ENCODE data around the gene UBE2V1. TPM values are rescaled to one million over a fixed set of nuclear protein-coding genes. Genes with fewer than 3 reads are reported as not detected.

Gene UBE2V1
- total RNA-seq, 2 experiments from 2014 or later, result 57.3 to 143 TPM

DNA sequence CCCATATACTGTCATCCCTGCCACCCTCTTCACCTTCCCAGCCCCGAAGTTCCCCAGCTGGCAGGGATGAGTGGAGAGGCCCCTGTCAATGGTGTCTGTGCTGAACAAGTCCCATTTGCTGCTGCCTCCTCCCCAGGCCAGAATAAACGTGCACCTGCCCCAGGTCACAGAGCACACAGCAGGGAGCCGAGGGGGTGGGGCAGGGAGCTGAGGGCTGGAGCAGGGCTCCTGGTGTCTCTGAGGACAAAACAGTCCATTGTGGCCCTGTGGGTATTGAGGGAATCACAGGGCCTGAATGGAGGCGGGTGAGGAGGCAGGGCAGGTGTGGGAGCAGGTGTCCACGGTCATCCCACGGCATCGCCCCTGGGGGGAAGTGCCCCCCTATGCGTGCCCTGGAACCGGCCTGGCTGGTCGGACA lies 74.4 kb downstream of the UBE2V1 start:
- intact Hi-C loops (cut with micrococcal nuclease; ENCODE audit: unreplicated experiment), result no loop called here
- Histone ChIP-seq H3K4me2 (ENCODE audit: low read length) (no peak overlapping the region), H3K36me3 (ENCODE audit: insufficient read depth, low read length) (no peaks in the 10 kb centered on the region), H3K4me3 (ENCODE audit: low read depth, low read length, poor library complexity, severe bottlenecking) (no peak overlapping the region), H3K4me1 (ENCODE audit: insufficient read depth, low read length, poor library complexity, severe bottlenecking) (peaks cover 36% of the 10 kb centered on the region), H3K79me2 (ENCODE audit: insufficient read depth, low read depth, low read length) (no peaks in the 10 kb centered on the region), H3K27ac (ENCODE audit: low read depth, low read length, poor library complexity, severe bottlenecking) (no peak overlapping the region), H3K9me3 (ENCODE audit: low read length) (no peaks in the 10 kb centered on the region), H3K9me2 (ENCODE audit: insufficient read depth, low read length) (no peaks in the 10 kb centered on the region), H2AFZ (ENCODE audit: low read length) (no peak overlapping the region), H4K20me1 (ENCODE audit: insufficient read depth, low read length) (no peaks in the 10 kb centered on the region)
- CTCF ChIA-PET (ENCODE audit: unreplicated experiment), result no interaction called here
- no peak for DNase-seq (ENCODE audit: low spot score)
- BruUV-seq (replicated peaks), result no TSS peak
- no peak for TF ChIP-seq EZH2phosphoT487 (IDR thresholded peaks at IDR 0.05; ENCODE audit: borderline replicate concordance, low read depth, low read length)
- TF ChIP-seq, protein P1, sequence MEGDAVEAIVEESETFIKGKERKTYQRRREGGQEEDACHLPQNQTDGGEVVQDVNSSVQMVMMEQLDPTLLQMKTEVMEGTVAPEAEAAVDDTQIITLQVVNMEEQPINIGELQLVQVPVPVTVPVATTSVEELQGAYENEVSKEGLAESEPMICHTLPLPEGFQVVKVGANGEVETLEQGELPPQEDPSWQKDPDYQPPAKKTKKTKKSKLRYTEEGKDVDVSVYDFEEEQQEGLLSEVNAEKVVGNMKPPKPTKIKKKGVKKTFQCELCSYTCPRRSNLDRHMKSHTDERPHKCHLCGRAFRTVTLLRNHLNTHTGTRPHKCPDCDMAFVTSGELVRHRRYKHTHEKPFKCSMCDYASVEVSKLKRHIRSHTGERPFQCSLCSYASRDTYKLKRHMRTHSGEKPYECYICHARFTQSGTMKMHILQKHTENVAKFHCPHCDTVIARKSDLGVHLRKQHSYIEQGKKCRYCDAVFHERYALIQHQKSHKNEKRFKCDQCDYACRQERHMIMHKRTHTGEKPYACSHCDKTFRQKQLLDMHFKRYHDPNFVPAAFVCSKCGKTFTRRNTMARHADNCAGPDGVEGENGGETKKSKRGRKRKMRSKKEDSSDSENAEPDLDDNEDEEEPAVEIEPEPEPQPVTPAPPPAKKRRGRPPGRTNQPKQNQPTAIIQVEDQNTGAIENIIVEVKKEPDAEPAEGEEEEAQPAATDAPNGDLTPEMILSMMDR (conservative IDR thresholded peaks at IDR 0.05; ENCODE audit: low read length), result no peak
- POLR2A ChIA-PET, result no interaction called here

DNA sequence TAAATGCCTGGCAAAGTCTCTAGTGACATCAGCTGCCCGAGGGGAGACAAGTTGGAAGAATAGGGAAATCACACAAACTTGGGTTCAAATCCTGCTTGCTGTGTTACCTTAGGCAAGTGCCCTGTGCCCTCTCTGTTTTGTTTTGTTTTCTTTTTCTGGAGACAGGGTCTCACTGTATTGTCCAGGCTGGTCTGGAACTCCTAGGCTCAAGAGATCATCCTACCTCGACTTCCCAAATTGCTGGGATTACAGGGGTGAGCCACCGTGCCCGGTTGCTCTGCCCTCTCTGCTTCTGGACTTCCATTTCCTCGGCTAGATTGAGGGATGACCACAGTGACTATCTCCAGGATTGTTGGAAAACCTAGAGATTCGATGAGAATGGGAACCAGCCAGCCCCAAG lies 74.8 kb downstream of the UBE2V1 start:
- no peaks in the 10 kb centered on the region for H4K20me1 ChIP-seq (ENCODE audit: insufficient read depth, low read length)
- ChIA-PET POLR2A (interaction anchor here (0.7 kb wide), 1 partner anchor 36 kb away, joined by 3 read pairs; no protein-coding TSS in a partner anchor), CTCF (ENCODE audit: unreplicated experiment) (no interaction called here)
- H3K79me2 ChIP-seq (ENCODE audit: insufficient read depth, low read depth, low read length), result no peaks in the 10 kb centered on the region
- H3K27ac ChIP-seq (ENCODE audit: low read depth, low read length, poor library complexity, severe bottlenecking), result no peak overlapping the region
- no peak for DNase-seq (ENCODE audit: low spot score)
- H3K4me3 ChIP-seq (ENCODE audit: low read depth, low read length, poor library complexity, severe bottlenecking), result no peak overlapping the region
- BruUV-seq (replicated peaks), result no TSS peak
- TF ChIP-seq, protein P1 (conservative IDR thresholded peaks at IDR 0.05; ENCODE audit: low read length), result no peak
- TF ChIP-seq EZH2phosphoT487 (IDR thresholded peaks at IDR 0.05; ENCODE audit: borderline replicate concordance, low read depth, low read length), result no peak
- intact Hi-C loops (cut with micrococcal nuclease; ENCODE audit: unreplicated experiment), result no loop called here
- no peaks in the 10 kb centered on the region for H3K9me2 ChIP-seq (ENCODE audit: insufficient read depth, low read length)
- H3K9me3 ChIP-seq (ENCODE audit: low read length), result no peaks in the 10 kb centered on the region
- H3K4me1 ChIP-seq (ENCODE audit: insufficient read depth, low read length, poor library complexity, severe bottlenecking), result peaks cover 36% of the 10 kb centered on the region
- no peak overlapping the region for H3K4me2 ChIP-seq (ENCODE audit: low read length)
- no peak overlapping the region for H2AFZ ChIP-seq (ENCODE audit: low read length)
- H3K36me3 ChIP-seq (ENCODE audit: insufficient read depth, low read length), result no peaks in the 10 kb centered on the region

DNA sequence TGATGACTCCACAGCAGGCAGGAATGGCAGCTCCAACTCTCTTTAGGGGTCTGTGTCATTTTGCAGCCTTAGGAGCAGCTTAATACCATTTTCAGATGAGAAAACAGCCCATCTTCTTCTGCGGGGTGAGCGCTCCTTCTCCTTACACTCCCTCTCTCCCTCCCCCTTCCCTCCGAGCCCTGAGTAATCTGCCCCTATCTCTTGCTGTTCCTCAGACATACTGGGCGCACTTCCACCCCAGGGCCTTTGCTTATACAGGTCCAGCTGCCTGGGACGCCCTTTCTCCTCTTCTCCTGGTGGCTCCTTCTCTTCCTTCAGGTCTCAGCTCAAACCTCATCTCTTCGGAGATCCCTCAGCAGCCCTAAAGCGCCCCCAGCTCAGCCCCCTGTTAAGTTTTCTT lies 75.4 kb downstream of the UBE2V1 start:
- DNase-seq (ENCODE audit: low spot score), result no peak
- BruUV-seq (replicated peaks), result no TSS peak
- no peak overlapping the region for H3K4me3 ChIP-seq (ENCODE audit: low read depth, low read length, poor library complexity, severe bottlenecking)
- no peaks in the 10 kb centered on the region for H4K20me1 ChIP-seq (ENCODE audit: insufficient read depth, low read length)
- POLR2A ChIA-PET, result interaction anchor here (0.7 kb wide), 1 partner anchor 36 kb away, joined by 3 read pairs; no protein-coding TSS in a partner anchor
- CTCF ChIA-PET (ENCODE audit: unreplicated experiment), result no interaction called here
- no peak overlapping the region for H3K4me2 ChIP-seq (ENCODE audit: low read length)
- no peak overlapping the region for H2AFZ ChIP-seq (ENCODE audit: low read length)
- intact Hi-C loops (cut with micrococcal nuclease; ENCODE audit: unreplicated experiment), result no loop called here
- no peaks in the 10 kb centered on the region for H3K9me2 ChIP-seq (ENCODE audit: insufficient read depth, low read length)
- H3K36me3 ChIP-seq (ENCODE audit: insufficient read depth, low read length), result no peaks in the 10 kb centered on the region
- no peaks in the 10 kb centered on the region for H3K79me2 ChIP-seq (ENCODE audit: insufficient read depth, low read depth, low read length)
- H3K4me1 ChIP-seq (ENCODE audit: insufficient read depth, low read length, poor library complexity, severe bottlenecking), result peaks cover 32% of the 10 kb centered on the region
- H3K9me3 ChIP-seq (ENCODE audit: low read length), result no peaks in the 10 kb centered on the region
- TF ChIP-seq, protein P1 (conservative IDR thresholded peaks at IDR 0.05; ENCODE audit: low read length), result no peak
- TF ChIP-seq EZH2phosphoT487 (IDR thresholded peaks at IDR 0.05; ENCODE audit: borderline replicate concordance, low read depth, low read length), result no peak
- no peak overlapping the region for H3K27ac ChIP-seq (ENCODE audit: low read depth, low read length, poor library complexity, severe bottlenecking)
